SIG-M5 treated with dmso at 0.1 percent for 504 hours (cell line): Measurements from ENCODE around the gene KDSR.

Experiments used
- DNase-seq: peaks from one replicate; lab custom pipeline; 2025; ENCODE audit not compliant: unreplicated experiment; lab: John Stamatoyannopoulos, UW

The KDSR gene

DNA sequence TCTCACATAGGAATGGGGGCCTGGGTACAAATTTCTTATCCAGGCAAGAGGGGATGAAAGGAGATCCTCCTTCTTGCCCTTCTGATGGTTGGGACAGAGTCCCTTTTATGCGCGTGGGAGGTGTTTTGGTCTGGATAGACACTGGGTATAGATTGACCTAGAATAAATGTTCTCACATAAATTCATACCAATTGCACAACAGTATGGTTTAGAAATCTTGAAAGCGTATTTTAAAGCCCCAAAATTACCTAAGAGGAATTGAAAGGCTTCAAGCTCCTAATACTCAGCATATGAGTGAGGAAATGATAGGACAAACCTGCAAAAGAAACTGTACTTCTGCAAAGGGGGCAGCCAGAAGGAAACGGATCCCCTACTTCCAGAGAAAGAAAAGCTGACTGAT is 44.8 kb downstream of the KDSR start:
- peak; percentile 93 for DNase-seq

DNA sequence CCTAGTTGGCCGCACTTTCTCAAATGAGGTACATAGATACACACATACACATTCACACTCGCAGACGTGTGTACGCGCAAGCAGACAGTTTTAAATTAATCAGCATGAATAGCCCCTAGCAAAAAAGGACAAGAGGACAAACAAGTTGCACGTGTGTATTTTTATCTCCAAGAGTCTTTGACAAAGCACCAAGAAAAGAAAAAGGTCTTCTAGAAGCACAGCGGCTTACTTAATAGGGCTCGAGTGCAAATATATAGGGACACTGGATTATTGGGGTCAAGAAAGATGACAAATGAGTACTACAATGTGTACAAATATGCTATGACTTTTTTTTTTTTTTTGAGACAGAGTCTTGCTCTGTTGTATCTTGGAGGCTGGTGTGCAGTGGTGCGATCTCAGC is 45.7 kb downstream of the KDSR start:
- DNase-seq = no peak

DNA sequence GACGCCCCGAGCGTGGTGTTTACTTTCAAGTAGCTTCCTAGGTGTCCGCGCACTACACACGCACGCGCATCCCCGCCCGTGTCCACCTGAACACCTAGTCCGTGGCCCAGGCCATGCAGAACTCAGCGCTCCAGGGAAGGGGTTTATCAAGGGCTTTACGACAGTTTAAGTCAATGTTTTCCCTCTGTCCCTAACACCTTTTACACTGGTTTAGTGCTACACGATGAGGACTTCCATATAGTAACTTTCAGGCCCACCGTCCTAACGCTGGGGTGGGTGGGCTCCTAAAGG is 46.1 kb downstream of the KDSR start:
- peak; percentile 58 for DNase-seq

DNA sequence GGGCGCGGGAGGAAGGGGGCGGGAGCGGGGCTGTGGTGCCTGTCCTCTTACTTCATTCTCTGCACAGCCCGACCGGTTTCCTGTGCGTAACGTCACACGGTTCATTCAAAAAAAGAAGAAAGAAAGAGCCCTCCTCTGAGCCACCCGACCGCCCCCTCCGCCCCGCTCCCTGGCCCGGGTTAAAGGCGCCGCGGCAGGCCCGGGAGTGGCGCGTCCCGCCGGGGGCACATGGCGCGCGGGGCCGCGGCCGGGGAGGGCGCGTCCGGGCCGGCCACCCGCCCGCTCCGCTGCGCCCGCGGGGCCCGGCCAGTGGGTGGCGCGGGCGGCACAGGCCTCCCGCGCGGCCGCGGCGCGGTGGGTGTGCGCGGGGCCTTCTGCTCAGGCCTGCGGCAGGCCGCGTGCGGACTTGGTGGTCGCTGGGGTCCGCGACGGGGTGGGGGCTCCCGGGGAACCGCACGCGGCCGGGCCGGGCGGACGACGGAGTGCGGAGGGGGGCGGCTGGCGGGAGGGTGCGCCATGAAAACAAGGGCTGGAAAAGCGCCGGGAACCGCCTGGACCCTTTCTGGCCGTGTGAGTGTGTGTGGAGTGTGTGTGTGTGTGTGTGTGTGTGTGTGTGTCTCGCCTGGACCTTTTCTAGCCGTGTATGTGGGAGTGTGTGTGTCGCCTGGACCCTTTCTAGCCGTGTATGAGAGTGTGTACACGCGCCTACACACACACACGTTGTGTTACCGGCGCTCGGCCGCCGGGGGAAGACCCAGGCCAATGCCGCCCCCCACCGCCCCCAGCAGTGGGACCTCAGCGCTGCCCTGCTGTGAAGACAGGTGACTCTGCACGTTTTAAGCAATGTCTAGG is 46.7 kb downstream of the KDSR start:
- DNase-seq = peak; percentile 94

DNA sequence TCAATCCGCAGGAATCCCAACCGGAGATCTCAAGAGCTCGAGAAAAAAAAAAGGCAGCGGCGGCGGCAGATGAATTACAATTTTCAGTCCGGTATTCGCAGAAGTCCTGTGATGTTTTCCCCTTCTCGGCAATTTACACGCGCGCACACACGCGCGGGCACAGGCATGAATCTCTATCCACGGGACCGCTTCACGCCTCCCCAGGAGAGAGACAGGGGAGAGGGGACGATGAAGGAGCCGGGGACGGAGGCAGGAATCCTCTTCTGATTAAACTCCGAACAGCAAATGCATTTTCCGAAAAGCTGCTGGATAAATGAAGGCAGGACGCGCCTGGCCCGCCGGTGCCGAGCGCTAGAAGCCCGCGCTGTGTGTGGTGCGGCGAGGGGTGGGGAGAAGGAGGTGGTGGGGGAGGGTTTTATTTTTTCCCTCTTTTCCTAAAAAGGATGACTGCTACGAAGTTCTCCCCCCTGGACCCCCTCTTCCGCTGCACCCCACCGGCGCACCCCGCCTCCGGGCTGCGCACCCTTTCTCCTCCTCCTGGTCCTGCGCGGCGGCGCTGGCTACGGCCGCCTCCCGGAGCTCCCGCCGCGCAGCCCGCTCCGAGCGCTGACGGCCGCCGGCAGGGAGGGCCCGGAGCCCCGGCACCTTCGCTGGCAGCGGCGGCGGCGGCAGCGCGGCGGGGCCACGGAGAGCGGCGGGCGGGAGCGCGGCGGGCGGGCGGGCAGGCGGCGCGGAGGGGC is 47.5 kb downstream of the KDSR start, which contains the start of gene BCL2:
TSS of gene BCL2 (minus strand) at position 387 of the 740 bp plus-strand sequence.
- DNase-seq = peak; percentile 74

DNA sequence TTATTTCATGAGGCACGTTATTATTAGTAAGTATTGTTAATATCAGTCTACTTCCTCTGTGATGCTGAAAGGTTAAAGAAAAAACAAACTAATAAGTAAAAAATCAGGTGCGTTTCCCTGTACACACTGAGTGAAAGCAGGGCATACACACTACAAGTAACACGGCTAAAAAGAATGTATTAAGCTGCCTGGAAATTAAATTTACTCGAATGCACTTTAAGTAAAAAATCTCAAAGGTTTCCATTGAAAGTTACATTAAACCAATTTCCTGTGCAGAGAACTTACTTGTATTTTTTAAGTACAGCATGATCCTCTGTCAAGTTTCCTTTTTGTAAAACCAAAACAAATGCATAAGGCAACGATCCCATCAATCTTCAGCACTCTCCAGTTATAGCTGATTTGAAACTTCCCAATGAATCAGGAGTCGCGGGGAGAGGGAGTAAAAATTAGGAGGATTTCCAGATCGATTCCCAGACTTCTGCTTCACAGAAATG is 48.1 kb downstream of the KDSR start:
- no peak for DNase-seq

DNA sequence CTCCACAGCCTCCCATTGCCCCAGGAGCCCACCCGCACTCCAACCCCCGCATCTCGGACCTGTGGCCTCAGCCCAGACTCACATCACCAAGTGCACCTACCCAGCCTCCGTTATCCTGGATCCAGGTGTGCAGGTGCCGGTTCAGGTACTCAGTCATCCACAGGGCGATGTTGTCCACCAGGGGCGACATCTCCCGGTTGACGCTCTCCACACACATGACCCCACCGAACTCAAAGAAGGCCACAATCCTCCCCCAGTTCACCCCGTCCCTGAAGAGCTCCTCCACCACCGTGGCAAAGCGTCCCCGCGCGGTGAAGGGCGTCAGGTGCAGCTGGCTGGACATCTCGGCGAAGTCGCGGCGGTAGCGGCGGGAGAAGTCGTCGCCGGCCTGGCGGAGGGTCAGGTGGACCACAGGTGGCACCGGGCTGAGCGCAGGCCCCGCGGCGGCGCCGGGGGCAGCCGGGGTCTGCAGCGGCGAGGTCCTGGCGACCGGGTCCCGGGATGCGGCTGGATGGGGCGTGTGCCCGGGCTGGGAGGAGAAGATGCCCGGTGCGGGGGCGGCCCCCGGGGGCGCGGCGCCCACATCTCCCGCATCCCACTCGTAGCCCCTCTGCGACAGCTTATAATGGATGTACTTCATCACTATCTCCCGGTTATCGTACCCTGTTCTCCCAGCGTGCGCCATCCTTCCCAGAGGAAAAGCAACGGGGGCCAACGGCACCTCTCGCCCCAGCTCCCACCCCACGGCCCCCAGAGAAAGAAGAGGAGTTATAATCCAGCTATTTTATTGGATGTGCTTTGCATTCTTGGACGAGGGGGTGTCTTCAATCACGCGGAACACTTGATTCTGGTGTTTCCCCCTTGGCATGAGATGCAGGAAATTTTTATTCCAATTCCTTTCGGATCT is 48.8 kb downstream of the KDSR start:
- DNase-seq = peak; percentile 61

DNA sequence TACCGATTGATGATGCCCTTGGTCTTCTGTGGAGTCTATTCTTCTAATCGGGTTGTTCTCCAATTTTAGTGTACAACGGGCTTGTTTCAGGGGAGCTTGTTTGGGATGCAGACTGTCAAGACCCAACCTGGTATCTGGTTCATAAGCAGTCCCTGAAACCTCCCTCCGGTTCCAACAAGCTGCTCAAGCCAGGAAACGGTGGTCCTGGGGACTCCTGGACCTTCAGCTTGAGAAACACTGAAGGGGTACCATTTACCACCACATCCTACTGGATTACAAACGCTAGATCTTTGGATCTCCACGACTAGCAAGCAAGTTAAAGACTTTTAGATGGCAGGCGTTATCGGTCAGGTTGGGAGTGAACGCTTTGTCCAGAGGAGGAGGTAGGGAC is 49.5 kb downstream of the KDSR start:
- DNase-seq = no peak

DNA sequence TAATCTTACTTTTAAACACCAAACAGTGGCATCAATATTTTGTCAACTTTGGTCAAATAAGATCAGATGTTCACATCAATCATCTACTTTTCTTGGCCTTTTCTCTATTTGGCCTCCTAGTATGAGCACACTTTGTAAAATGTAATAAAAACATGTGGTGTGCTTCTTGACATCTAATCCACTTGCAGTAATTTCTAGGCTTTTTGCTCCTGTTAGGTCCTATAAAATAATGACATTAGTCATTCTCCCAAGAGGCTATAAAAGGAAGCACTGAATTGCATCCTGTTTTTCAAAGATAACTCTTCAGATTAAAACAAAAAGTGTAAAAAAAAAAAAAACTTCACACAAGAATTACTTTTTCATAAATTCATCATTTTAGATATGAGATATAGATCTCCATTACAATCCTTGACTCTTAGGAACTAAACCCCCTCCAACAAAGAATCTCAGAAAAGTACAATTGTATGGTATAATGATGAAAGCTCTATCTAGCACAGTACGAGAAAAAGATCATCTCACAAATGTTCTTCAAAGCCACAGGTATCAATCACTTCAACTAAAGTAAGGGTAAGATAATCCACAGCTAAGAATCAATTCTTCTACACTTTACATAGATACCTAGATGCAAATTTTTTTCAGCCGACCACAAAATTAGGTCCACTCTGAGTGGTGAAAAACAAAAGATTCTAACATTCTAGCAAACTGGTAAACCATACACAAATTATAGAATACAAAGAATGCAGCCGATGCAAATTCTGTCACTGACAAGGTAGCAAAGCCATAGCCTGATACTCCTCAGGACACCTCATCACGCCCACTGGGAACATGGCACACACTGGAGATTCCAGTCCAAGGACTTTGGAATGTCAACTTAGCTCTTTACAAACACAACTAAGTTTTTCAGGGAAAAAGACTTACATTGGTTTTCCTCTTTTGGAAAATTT is 50.1 kb downstream of the KDSR start:
- no peak for DNase-seq

DNA sequence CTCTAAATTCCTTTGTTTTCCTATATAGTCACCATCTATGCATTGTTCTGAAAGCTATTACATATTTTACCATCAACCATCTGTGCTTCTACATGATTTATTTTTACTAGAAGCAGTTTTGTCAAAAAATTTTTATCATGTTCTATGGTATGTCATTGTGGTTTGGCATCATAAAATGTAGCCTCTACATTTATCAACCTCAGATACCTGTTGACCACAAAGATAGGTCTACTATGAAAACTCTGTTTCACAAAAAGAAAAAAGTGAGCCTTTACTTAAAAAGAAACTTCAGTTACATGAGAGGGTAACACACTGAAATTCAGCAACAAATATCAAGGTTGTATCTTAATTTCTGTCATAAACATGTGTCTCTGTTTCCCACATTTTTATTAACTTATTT is 51.1 kb downstream of the KDSR start:
- no peak for DNase-seq

DNA sequence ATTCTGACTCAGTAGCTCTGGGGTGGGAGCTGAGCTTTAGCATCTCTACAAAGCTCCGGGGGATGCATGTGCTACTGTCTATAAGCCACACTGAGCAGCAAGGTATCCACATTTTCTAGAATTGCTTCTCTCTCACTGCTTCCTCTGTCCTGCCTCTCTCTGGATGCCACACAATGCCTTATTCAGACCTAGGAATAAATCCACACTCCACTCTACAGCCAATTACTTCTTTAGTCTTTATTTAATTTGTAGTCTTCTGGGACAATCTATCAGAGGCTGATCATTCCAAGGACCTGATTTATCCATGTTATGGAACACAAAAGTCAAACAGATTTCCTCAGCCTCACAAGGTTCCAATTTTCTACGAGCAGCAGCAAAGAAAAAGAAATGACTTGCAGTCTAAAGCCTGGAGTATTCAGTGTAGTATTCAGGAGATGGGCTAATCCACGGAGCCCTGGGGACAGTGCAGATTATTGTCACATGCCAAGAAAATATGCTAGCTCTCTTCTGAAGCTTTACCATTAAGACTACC is 51.8 kb downstream of the KDSR start:
- DNase-seq = no peak

DNA sequence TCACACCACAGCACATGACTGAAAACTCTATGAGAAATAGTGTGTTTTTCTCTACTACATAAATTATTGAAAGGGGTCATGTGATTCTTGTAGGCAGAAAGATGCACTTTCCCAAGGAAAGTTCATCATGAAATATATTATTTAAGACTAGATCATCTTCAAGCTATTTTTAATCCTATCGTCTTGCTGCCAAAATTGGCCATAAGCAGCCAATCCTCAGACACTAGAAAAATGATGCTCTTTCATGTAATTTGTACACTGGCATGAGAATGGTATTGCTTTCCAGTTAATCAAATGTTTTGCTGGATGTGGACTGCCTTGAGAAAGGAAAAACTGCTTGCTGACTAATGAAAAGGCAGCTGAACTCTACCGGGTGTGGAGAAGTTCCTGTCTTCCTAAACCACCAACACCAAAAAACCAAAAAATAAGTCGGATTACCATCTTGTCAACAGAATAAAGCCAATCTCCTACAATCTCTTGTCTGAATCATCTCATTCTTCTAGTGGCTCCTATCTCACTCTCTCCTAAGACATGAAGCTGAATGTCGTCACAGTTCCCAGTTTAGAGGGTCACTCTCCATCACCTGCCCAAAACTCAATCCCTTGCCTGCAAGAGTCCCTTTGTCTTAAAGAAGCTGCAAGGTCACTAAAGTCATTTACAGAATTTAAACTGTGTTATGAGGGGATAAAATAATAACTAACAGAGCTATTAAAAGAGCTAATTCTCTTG is 52.8 kb downstream of the KDSR start:
- no peak for DNase-seq

DNA sequence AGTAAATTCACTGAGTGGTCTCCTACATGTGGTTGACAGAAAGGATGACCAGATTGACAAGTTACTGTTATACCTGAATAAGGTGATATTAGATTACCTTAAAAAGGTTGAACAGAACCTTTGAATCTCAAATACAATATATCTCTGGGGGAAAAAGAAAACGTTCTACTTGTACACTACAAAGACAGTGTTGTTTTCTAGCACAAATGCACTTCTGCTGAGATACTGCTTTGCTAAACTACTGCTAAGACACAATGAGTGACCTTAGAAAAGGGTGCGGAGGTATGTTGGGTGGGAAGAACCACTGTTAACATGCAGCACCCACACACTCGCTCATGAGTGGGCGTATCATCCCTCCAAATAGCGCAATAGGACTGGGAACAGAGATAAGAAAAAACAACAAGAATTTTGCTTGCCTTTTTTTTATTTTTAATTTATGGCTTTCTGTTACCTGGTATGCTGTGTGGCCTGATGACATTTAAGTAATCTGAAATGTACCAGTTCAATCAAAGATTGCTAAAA is 53.5 kb downstream of the KDSR start:
- no peak for DNase-seq

DNA sequence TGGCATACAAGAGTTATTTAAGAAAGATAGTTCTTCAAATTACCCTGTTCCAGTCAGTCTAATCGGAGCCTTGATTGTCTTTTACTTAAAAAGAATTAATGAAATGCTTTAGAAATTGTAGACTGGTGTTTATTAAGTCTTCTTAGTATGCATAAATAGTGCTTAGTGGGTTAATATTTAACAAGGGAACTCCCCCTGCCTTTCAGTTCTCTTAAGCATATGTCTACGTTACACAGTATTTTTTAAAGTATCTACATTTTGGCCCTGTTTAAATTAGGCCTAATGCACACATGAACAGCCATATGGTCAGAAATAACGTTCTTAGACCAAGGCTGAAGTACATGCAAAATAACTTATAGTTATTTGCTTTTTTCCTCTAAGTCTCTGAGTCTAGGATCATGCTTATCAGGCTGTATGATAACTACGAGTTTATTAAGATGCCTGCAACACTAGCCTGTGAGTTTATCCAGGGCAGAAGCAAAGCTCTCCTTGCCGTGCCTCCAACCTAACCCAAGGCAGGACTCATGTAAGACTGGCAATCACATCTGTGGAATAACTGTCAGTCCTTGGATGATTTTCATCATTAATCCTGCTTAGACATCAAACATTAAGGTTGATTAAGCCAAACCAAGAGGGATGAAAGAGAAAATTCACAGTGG is 54.1 kb downstream of the KDSR start:
- no peak for DNase-seq

DNA sequence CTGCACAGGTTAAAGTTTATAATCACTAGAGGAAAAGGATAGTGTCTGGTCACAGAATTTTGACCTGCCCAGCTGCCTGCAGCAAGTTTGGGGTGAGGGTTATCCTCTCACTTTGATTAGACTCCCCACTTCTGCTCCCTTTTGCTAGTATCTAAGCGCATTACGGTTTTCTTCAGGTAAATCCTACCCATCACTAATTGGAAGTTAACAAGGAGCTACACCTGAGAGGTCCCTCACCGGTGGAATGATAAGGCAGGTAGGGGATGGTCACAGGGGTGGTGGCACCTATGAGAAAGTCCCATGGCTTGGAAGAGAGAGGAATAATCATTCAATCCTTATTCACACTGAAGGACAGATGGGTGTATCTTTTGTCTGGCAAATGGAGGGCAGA is 55.0 kb downstream of the KDSR start:
- DNase-seq = no peak

DNA sequence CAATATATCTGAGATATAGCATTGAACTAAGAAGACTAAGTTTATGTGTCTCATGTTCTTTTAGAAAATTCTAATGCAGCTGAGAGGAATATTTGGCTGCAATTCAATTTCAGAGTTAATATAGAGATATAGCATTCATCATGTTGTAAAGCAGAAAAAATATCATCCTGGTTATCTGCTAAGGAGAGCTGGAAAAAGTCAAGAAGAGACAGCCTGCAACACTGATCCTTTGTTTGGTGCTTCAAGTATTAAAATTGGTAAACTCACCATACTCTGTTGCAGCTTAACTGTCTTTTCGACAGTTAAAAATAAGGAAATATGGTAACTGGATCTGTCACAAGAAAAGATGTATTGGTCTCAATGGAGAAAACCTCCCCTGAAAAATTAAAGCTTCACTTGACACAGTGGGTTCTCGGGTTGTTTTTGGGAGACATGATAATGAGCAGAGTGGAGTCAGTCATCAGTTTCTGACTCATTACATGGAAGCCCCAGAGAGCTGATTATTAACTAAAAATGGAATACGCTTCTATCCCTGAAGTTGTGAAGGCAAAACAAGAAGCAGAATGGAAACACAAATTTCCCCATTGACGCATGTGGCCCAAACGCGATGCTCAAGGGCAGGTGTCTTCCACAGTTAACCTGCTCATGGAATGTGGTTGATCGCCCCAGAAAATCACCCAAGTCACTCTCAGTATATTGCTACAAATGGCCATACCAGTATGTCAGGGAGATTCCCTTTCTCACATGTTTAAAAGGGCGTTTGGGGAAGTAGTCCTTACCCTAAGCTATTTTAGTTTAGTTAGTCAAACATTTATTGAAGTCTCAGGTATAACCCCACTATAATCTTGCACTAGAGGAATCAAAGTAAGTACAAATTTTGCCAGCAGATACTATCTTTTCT is 55.6 kb downstream of the KDSR start:
- no peak for DNase-seq

DNA sequence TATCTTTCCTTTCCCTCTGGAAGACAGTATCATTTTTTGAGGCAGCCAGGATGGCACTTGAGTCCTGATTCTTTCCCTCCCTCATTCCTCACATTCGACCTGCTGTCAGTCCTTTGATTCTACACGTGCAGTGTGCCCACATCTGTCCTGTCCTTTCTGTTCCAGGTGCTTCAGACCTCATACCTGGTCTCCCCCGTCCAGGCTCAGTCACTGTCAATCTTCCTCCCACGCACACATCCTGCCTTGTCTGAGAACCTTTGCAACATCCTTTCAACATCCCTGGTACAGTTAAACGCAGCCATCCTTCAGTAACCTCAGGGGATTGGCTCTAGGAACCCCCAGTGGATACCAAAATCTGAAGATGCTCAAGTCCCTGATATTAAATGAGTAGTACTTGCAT is 57.6 kb downstream of the KDSR start:
- no peak for DNase-seq
